GM12878 (cell line): ENCODE results near the gene PPA1. TPM values are rescaled to one million over a fixed set of nuclear protein-coding genes. Genes with fewer than 3 reads are reported as not detected.

Source experiments
- ATF7 ChIP-seq: fragments of 450-650 bp; IDR thresholded peaks from 2 replicates; pipeline ENCODE4 v1.6.1; 2016; ENCODE audit warnings: low read depth, mild to moderate bottlenecking
- DPF2 ChIP-seq: fragments of 450-650 bp; IDR thresholded peaks from 2 replicates; pipeline ENCODE4 v1.6.1; 2017; ENCODE audit warnings: mild to moderate bottlenecking
- ETV6 ChIP-seq, 2 experiments: fragments of 450-650 bp in 1 of 2; IDR thresholded peaks in 1 of 2; conservative IDR thresholded peaks in 1 of 2; 2 replicates each; pipeline ENCODE4 v1.6.1; 2014; ENCODE audit warnings: antibody characterized with exemption in 1 of 2, borderline replicate concordance in 1 of 2, low read depth in 1 of 2, mild to moderate bottlenecking in 1 of 2, moderate library complexity in 1 of 2
- GABPA ChIP-seq: IDR thresholded peaks from 2 replicates; pipeline ENCODE4 v1.6.1; 2014; ENCODE audit warnings: antibody characterized with exemption, low read depth, mild to moderate bottlenecking, inconsistent platforms
- HCFC1 ChIP-seq: fragments of 150-350 bp; IDR thresholded peaks from 2 replicates; pipeline ENCODE4 v1.6.1; 2014; ENCODE audit warnings: low read length
- HDGF ChIP-seq: fragments of 450-650 bp; IDR thresholded peaks from 2 replicates; pipeline ENCODE4 v1.6.1; 2016; ENCODE audit warnings: antibody characterized with exemption
- LARP7 ChIP-seq: fragments of 450-650 bp; IDR thresholded peaks from 2 replicates; pipeline ENCODE4 v1.6.1; 2017; ENCODE audit warnings: mild to moderate bottlenecking
- NBN ChIP-seq: fragments of 450-650 bp; IDR thresholded peaks from 2 replicates; pipeline ENCODE4 v1.6.1; 2016
- NKRF ChIP-seq: fragments of 450-650 bp; conservative IDR thresholded peaks from 2 replicates; pipeline ENCODE4 v1.6.1; 2017; ENCODE audit warnings: mild to moderate bottlenecking, moderate library complexity
- NR2C2 ChIP-seq: IDR thresholded peaks from 2 replicates; pipeline ENCODE4 v1.6.1; 2011; ENCODE audit warnings: borderline replicate concordance, low read depth; ENCODE audit not compliant: control insufficient read depth, insufficient read length
- NRF1 ChIP-seq: conservative IDR thresholded peaks from 2 replicates; pipeline ENCODE4 v1.6.1; 2011; ENCODE audit warnings: mild to moderate bottlenecking, low read depth, low read length, improper control_type of control experiment
- RBBP5 ChIP-seq: fragments of 200-600 bp; sonication (generic); conservative IDR thresholded peaks from 2 replicates; pipeline ENCODE4 v1.6.1; 2016
- RCOR1 ChIP-seq: conservative IDR thresholded peaks from 2 replicates; pipeline ENCODE4 v1.6.1; 2012; ENCODE audit warnings: low read depth, low read length, improper control_type of control experiment
- SP1 ChIP-seq: IDR thresholded peaks from one replicate; pipeline ENCODE4 v1.6.1; 2011; ENCODE audit warnings: low read depth, low read length
- SPI1 ChIP-seq: IDR thresholded peaks from 2 replicates; pipeline ENCODE4 v1.6.1; 2011; ENCODE audit warnings: low read depth, mild to moderate bottlenecking, low read length, moderate library complexity, borderline replicate concordance; ENCODE audit not compliant: insufficient read depth
- SREBF2 ChIP-seq: IDR thresholded peaks from 2 replicates; pipeline ENCODE4 v1.6.1; 2012; ENCODE audit warnings: mild to moderate bottlenecking, low read length
- STAT1 ChIP-seq: fragments of 450-650 bp; conservative IDR thresholded peaks from 2 replicates; pipeline ENCODE4 v1.6.1; 2014; ENCODE audit warnings: antibody characterized with exemption, mild to moderate bottlenecking
- TCF12 ChIP-seq: IDR thresholded peaks from 2 replicates; pipeline ENCODE4 v1.6.1; 2011; ENCODE audit warnings: low read depth, mild to moderate bottlenecking, low read length
- WRNIP1 ChIP-seq: IDR thresholded peaks from 2 replicates; pipeline ENCODE4 v1.6.1; 2011; ENCODE audit warnings: low read depth, low read length, improper control_type of control experiment, borderline replicate concordance
- ZNF207 ChIP-seq: fragments of 450-650 bp; IDR thresholded peaks from 2 replicates; pipeline ENCODE4 v1.6.1; 2014; ENCODE audit warnings: antibody characterized with exemption, mild to moderate bottlenecking, borderline replicate concordance
- ZNF217 ChIP-seq: fragments of 450-650 bp; IDR thresholded peaks from 2 replicates; pipeline ENCODE4 v1.6.1; 2017; ENCODE audit warnings: antibody characterized with exemption, mild to moderate bottlenecking
- ZNF687 ChIP-seq: fragments of 450-650 bp; IDR thresholded peaks from 2 replicates; pipeline ENCODE4 v1.6.1; 2017; ENCODE audit warnings: mild to moderate bottlenecking, moderate library complexity
- polyA plus RNA-seq, 11 experiments: library from polyadenylated mRNA; depleted of rRNA in 4 of 11; unstranded in 6 of 11; stranded (reverse) in 5 of 11; fragments of >200 nt; fragmentation: Nextera tagmentation in 4 of 11; fragmentation: Illumina TruSeq in 1 of 11; extraction: Ambion mirVana in 4 of 11; extraction: Trizol in 1 of 11; gene quantifications; 1 replicate in 1 of 11; 2 replicates in 10 of 11; pipeline versions ENCODE4 v1.2.1 to v1.2.3, GENCODE V29; 2011 to 2016; ENCODE audit warnings: inconsistent platforms in 2 of 11, missing spikeins in 2 of 11, low read depth in 1 of 11
- total RNA-seq, 4 experiments: library from RNA; depleted of rRNA in 3 of 4; stranded (reverse); fragments of >200 nt in 3 of 4; fragmentation: Illumina TruSeq in 1 of 4; extraction: Trizol in 1 of 4; gene quantifications; 2 replicates each; pipeline versions ENCODE4 v1.2.1 to v1.2.3, GENCODE V29; 2013 to 2021
- TF ChIP-seq, protein P1 (sequence below): IDR thresholded peaks from 2 replicates; pipeline ENCODE4 v1.6.1; 2011; ENCODE audit warnings: low read depth, mild to moderate bottlenecking, low read length, moderate library complexity, borderline replicate concordance; ENCODE audit errors: extremely low read depth
- TF ChIP-seq, protein P2 (sequence below): fragments of 450-650 bp; formaldehyde crosslinking; IDR thresholded peaks from 2 replicates; pipeline ENCODE4 v1.5.0; 2022; ENCODE audit warnings: mild to moderate bottlenecking, missing genetic modification characterization

PPA1 gene
- total and polyA plus RNA-seq, 10 of the 15 experiments (the other 5 are each of a cell fraction or from before 2014, with no cell fraction given): 224 to 452 (median 346) TPM

- TF ChIP-seq ZNF687 (peak; percentile 60; the same call in 1 of the 2 replicates), ZNF207 (no peak), SP1 (no peak), DPF2 (peak; percentile 89), GABPA (no peak), NRF1 (no peak), SREBF2 (no peak), ATF7 (peak; percentile 98), HCFC1 (no peak), HDGF (no peak), SPI1 (no peak), NBN (no peak), RBBP5 (no peak), ETV6 (conservative IDR thresholded peaks at IDR 0.05 in 1 of 2, IDR thresholded peaks at IDR 0.05 in 1 of 2; ENCODE audit: borderline replicate concordance in 1 of 2, low read depth in 1 of 2) (peak in 1 of 2 experiments; percentile 30; a peak in 1 of 4 replicates), TCF12 (0 out of 2 replicates have a peak, but pooled peaks have one; percentile 41), ZNF217 (no peak), WRNIP1 (no peak), NKRF (no peak), RCOR1 (no peak), NR2C2 (no peak), STAT1 (no peak), LARP7 (no peak)
- TF ChIP-seq, protein P1, sequence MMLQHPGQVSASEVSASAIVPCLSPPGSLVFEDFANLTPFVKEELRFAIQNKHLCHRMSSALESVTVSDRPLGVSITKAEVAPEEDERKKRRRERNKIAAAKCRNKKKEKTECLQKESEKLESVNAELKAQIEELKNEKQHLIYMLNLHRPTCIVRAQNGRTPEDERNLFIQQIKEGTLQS: no peak
- TF ChIP-seq, protein P2, sequence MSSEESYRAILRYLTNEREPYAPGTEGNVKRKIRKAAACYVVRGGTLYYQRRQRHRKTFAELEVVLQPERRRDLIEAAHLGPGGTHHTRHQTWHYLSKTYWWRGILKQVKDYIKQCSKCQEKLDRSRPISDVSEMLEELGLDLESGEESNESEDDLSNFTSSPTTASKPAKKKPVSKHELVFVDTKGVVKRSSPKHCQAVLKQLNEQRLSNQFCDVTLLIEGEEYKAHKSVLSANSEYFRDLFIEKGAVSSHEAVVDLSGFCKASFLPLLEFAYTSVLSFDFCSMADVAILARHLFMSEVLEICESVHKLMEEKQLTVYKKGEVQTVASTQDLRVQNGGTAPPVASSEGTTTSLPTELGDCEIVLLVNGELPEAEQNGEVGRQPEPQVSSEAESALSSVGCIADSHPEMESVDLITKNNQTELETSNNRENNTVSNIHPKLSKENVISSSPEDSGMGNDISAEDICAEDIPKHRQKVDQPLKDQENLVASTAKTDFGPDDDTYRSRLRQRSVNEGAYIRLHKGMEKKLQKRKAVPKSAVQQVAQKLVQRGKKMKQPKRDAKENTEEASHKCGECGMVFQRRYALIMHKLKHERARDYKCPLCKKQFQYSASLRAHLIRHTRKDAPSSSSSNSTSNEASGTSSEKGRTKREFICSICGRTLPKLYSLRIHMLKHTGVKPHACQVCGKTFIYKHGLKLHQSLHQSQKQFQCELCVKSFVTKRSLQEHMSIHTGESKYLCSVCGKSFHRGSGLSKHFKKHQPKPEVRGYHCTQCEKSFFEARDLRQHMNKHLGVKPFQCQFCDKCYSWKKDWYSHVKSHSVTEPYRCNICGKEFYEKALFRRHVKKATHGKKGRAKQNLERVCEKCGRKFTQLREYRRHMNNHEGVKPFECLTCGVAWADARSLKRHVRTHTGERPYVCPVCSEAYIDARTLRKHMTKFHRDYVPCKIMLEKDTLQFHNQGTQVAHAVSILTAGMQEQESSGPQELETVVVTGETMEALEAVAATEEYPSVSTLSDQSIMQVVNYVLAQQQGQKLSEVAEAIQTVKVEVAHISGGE: no peak
These were observed 39.7 kb upstream of the PPA1 start (continued) for GRCh38 chr10:70272925-70273316.
